ENCODE data around the gene ZNF620.
A peak's percentile ranks its signal among the peaks of the same experiment; 100 is the strongest.

The ZNF620 gene

DNA sequence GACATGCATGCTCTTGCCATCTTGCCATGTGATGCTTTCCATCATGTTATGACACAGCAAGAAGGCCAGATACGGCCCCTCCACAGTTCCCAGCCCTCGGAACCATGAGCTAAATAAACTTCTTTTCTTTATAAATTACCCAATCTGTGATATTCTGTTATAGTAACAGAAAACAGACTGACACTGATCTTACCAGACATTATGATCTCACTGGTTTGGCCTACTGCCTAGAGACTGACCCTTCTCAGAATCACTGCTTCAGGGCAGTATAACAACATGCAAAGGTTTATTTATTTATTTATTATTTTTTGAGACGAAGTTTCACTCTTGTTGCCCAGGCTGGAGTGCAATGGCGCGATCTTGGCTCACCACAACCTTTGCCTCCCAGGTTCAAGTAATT is 14.9 kb upstream of the ZNF620 start:
- no peaks in the 10 kb centered on the region for H3K79me1 ChIP-seq (ENCODE audit: low read length)
- no peak overlapping the region for H2BK12ac ChIP-seq (ENCODE audit: low read length)
- no peak overlapping the region for H4K12ac ChIP-seq (ENCODE audit: low read depth, low read length)
- no peak overlapping the region for H4K91ac ChIP-seq (ENCODE audit: low read depth, low read length)
- no peak for DNase-seq
- no peaks in the 10 kb centered on the region for H3K27me3 ChIP-seq (ENCODE audit: insufficient read depth, low read length)
- no peak overlapping the region for H3K27ac ChIP-seq (ENCODE audit: low read depth, low read length)
- no peak overlapping the region for H3K4me3 ChIP-seq (ENCODE audit: low read depth, low read length)
- H3K9ac ChIP-seq (ENCODE audit: low read length) = no peak overlapping the region
- H2BK120ac ChIP-seq (ENCODE audit: insufficient read depth, low read length, poor library complexity) = no peak overlapping the region
- no peak overlapping the region for H2BK5ac ChIP-seq (ENCODE audit: low read depth, low read length, poor library complexity)
- no peak overlapping the region for H2AFZ ChIP-seq (ENCODE audit: insufficient read depth, low read length, poor library complexity)
- H3K4me1 ChIP-seq (ENCODE audit: control insufficient read depth in 1 of 2, insufficient read depth in 2 of 2, low read length in 2 of 2) = no peaks in the 10 kb centered on the region
- H3K23ac ChIP-seq (ENCODE audit: low read length) = no peak overlapping the region
- no peak overlapping the region for H2AK5ac ChIP-seq (ENCODE audit: low read length)
- H3K4me2 ChIP-seq (ENCODE audit: low read length) = no peak overlapping the region
- H3K79me2 ChIP-seq (ENCODE audit: control insufficient read depth, insufficient read depth, low read length, poor library complexity) = no peaks in the 10 kb centered on the region
- peaks cover 3% of the 10 kb centered on the region for H3K9me3 ChIP-seq (ENCODE audit: insufficient read depth, low read depth, low read length)
- H3K36me3 ChIP-seq (ENCODE audit: control insufficient read depth in 1 of 2, insufficient read depth in 2 of 2, low read length in 2 of 2) = peaks cover 6 to 15% of the 10 kb centered on the region in 2 experiments
- no peak overlapping the region for H3K14ac ChIP-seq (ENCODE audit: low read length)
- H3K18ac ChIP-seq (ENCODE audit: low read length) = no peak overlapping the region
- no peak overlapping the region for H4K8ac ChIP-seq (ENCODE audit: low read depth, low read length)
- no peak overlapping the region for H3K4ac ChIP-seq (ENCODE audit: low read depth, low read length)
- no CpG with 5 or more reads among the region's 5 CpGs for WGBS (ENCODE audit: extremely low coverage, insufficient coverage, insufficient read length)

DNA sequence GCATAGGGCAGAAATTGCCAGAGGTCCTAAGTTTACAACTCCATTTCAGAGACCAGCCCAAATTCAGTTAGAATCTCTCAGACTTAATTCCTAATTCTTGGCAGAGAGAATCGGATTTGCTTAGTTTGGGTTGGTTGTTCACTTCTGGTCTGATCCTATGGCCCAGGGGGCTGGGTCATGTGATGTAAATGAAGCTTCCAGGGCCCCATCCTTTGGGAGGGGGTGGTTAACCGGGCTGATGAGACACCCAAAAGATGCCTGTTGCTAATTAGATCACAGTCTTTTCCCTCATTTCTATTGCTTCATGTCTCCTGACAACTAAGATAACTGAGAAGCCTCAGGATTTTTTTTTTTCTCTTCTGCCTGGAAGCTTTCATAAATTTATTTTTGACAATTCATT is 11.1 kb upstream of the ZNF620 start:
- no peak overlapping the region for H4K8ac ChIP-seq (ENCODE audit: low read depth, low read length)
- no peak overlapping the region for H3K9ac ChIP-seq (ENCODE audit: low read length)
- H3K4me3 ChIP-seq (ENCODE audit: low read depth, low read length) = no peak overlapping the region
- no peak overlapping the region for H3K27ac ChIP-seq (ENCODE audit: low read depth, low read length)
- no peak overlapping the region for H2BK120ac ChIP-seq (ENCODE audit: insufficient read depth, low read length, poor library complexity)
- no peak overlapping the region for H4K91ac ChIP-seq (ENCODE audit: low read depth, low read length)
- H3K4me1 ChIP-seq (ENCODE audit: control insufficient read depth in 1 of 2, insufficient read depth in 2 of 2, low read length in 2 of 2) = no peaks in the 10 kb centered on the region
- DNase-seq = no peak
- no peaks in the 10 kb centered on the region for H3K27me3 ChIP-seq (ENCODE audit: insufficient read depth, low read length)
- no peak overlapping the region for H3K4ac ChIP-seq (ENCODE audit: low read depth, low read length)
- H2BK5ac ChIP-seq (ENCODE audit: low read depth, low read length, poor library complexity) = no peak overlapping the region
- H3K14ac ChIP-seq (ENCODE audit: low read length) = no peak overlapping the region
- H4K12ac ChIP-seq (ENCODE audit: low read depth, low read length) = no peak overlapping the region
- H3K9me3 ChIP-seq (ENCODE audit: insufficient read depth, low read depth, low read length) = no peaks in the 10 kb centered on the region
- H3K79me1 ChIP-seq (ENCODE audit: low read length) = no peaks in the 10 kb centered on the region
- H3K23ac ChIP-seq (ENCODE audit: low read length) = no peak overlapping the region
- no peaks in the 10 kb centered on the region for H3K36me3 ChIP-seq (ENCODE audit: control insufficient read depth in 1 of 2, insufficient read depth in 2 of 2, low read length in 2 of 2)
- H2AFZ ChIP-seq (ENCODE audit: insufficient read depth, low read length, poor library complexity) = no peak overlapping the region
- no peak overlapping the region for H2AK5ac ChIP-seq (ENCODE audit: low read length)
- H3K79me2 ChIP-seq (ENCODE audit: control insufficient read depth, insufficient read depth, low read length, poor library complexity) = no peaks in the 10 kb centered on the region
- H3K18ac ChIP-seq (ENCODE audit: low read length) = no peak overlapping the region
- H2BK12ac ChIP-seq (ENCODE audit: low read length) = no peak overlapping the region
- H3K4me2 ChIP-seq (ENCODE audit: low read length) = no peak overlapping the region
- no CpG with 5 or more reads among the region's 2 CpGs for WGBS (ENCODE audit: extremely low coverage, insufficient coverage, insufficient read length)

DNA sequence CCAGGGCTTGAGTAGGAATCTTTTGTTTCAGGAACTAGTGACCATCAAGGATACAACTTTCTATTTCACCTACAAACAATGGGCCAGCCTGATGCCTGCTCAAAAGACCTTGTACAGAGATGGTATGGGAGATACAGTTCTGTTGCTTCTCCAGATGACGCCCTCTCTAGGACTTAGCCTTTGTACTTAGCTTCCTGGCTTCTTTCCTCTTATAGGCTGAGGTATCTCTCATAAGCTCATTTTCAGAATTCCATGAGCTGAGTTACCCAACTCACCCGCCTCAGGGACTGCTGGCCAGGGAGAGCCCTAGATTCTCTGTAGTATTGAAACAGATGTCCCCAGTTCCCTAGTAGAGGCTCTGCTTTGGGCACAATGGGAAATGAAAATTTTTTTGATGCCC is 8.6 kb upstream of the ZNF620 start:
- H3K27me3 ChIP-seq (ENCODE audit: insufficient read depth, low read length) = no peaks in the 10 kb centered on the region
- H4K91ac ChIP-seq (ENCODE audit: low read depth, low read length) = no peak overlapping the region
- H4K8ac ChIP-seq (ENCODE audit: low read depth, low read length) = no peak overlapping the region
- no peak overlapping the region for H2AK5ac ChIP-seq (ENCODE audit: low read length)
- H2BK120ac ChIP-seq (ENCODE audit: insufficient read depth, low read length, poor library complexity) = no peak overlapping the region
- H3K4me3 ChIP-seq (ENCODE audit: low read depth, low read length) = no peak overlapping the region
- no peak overlapping the region for H3K4ac ChIP-seq (ENCODE audit: low read depth, low read length)
- no peak overlapping the region for H2BK12ac ChIP-seq (ENCODE audit: low read length)
- H3K18ac ChIP-seq (ENCODE audit: low read length) = no peak overlapping the region
- no peaks in the 10 kb centered on the region for H3K36me3 ChIP-seq (ENCODE audit: control insufficient read depth in 1 of 2, insufficient read depth in 2 of 2, low read length in 2 of 2)
- DNase-seq = peak; percentile 88 to 94
- H3K4me1 ChIP-seq (ENCODE audit: control insufficient read depth in 1 of 2, insufficient read depth in 2 of 2, low read length in 2 of 2) = no peaks in the 10 kb centered on the region
- no peak overlapping the region for H3K14ac ChIP-seq (ENCODE audit: low read length)
- H2AFZ ChIP-seq (ENCODE audit: insufficient read depth, low read length, poor library complexity) = no peak overlapping the region
- H3K79me1 ChIP-seq (ENCODE audit: low read length) = no peaks in the 10 kb centered on the region
- H4K12ac ChIP-seq (ENCODE audit: low read depth, low read length) = no peak overlapping the region
- no peaks in the 10 kb centered on the region for H3K79me2 ChIP-seq (ENCODE audit: control insufficient read depth, insufficient read depth, low read length, poor library complexity)
- H3K27ac ChIP-seq (ENCODE audit: low read depth, low read length) = no peak overlapping the region
- no peak overlapping the region for H3K23ac ChIP-seq (ENCODE audit: low read length)
- no peak overlapping the region for H3K4me2 ChIP-seq (ENCODE audit: low read length)
- H3K9ac ChIP-seq (ENCODE audit: low read length) = no peak overlapping the region
- no peak overlapping the region for H2BK5ac ChIP-seq (ENCODE audit: low read depth, low read length, poor library complexity)
- no peaks in the 10 kb centered on the region for H3K9me3 ChIP-seq (ENCODE audit: insufficient read depth, low read depth, low read length)
- no CpG with 5 or more reads among the region's 2 CpGs for WGBS (ENCODE audit: extremely low coverage, insufficient coverage, insufficient read length)

DNA sequence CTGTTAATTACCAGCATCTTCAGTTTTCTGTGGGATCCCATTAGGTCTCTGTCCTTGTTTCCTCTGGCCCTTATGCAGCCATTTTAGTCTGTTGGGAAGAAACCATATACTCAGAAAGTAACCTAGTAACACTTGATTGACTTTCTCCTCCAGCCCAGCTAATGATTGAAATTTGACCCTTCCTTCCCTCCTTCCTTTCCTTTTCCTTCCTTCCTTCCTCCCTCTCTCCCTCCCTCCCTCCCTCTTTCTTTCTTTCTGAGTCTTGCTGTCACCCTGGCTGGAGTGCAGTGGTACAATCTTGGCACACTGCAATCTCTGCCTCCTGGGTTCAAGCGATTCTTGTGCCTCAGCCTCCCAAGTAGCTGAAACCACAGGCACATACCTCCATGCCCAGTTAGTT is 5.9 kb upstream of the ZNF620 start:
- no peak overlapping the region for H2AFZ ChIP-seq (ENCODE audit: insufficient read depth, low read length, poor library complexity)
- no peak overlapping the region for H3K14ac ChIP-seq (ENCODE audit: low read length)
- H4K8ac ChIP-seq (ENCODE audit: low read depth, low read length) = no peak overlapping the region
- H3K23ac ChIP-seq (ENCODE audit: low read length) = no peak overlapping the region
- H3K4me3 ChIP-seq (ENCODE audit: low read depth, low read length) = no peak overlapping the region
- H3K4ac ChIP-seq (ENCODE audit: low read depth, low read length) = no peak overlapping the region
- H2BK5ac ChIP-seq (ENCODE audit: low read depth, low read length, poor library complexity) = no peak overlapping the region
- H2BK120ac ChIP-seq (ENCODE audit: insufficient read depth, low read length, poor library complexity) = no peak overlapping the region
- no peaks in the 10 kb centered on the region for H3K79me1 ChIP-seq (ENCODE audit: low read length)
- no peak overlapping the region for H2AK5ac ChIP-seq (ENCODE audit: low read length)
- H3K36me3 ChIP-seq (ENCODE audit: control insufficient read depth in 1 of 2, insufficient read depth in 2 of 2, low read length in 2 of 2) = no peaks in the 10 kb centered on the region
- no peak overlapping the region for H4K91ac ChIP-seq (ENCODE audit: low read depth, low read length)
- no peak overlapping the region for H2BK12ac ChIP-seq (ENCODE audit: low read length)
- no peak for DNase-seq
- H3K79me2 ChIP-seq (ENCODE audit: control insufficient read depth, insufficient read depth, low read length, poor library complexity) = no peaks in the 10 kb centered on the region
- no peaks in the 10 kb centered on the region for H3K4me1 ChIP-seq (ENCODE audit: control insufficient read depth in 1 of 2, insufficient read depth in 2 of 2, low read length in 2 of 2)
- H4K12ac ChIP-seq (ENCODE audit: low read depth, low read length) = no peak overlapping the region
- no peaks in the 10 kb centered on the region for H3K9me3 ChIP-seq (ENCODE audit: insufficient read depth, low read depth, low read length)
- no peak overlapping the region for H3K9ac ChIP-seq (ENCODE audit: low read length)
- no peaks in the 10 kb centered on the region for H3K27me3 ChIP-seq (ENCODE audit: insufficient read depth, low read length)
- no peak overlapping the region for H3K18ac ChIP-seq (ENCODE audit: low read length)
- H3K4me2 ChIP-seq (ENCODE audit: low read length) = no peak overlapping the region
- H3K27ac ChIP-seq (ENCODE audit: low read depth, low read length) = no peak overlapping the region
- no CpG with 5 or more reads among the region's 1 CpG for WGBS (ENCODE audit: extremely low coverage, insufficient coverage, insufficient read length)
